Measurements from ENCODE around the gene PTGIS. TPM values are rescaled to one million over a fixed set of nuclear protein-coding genes. Genes with fewer than 3 reads are reported as not detected.

PTGIS gene
- polyA plus RNA-seq, 3 donors = not detected

DNA sequence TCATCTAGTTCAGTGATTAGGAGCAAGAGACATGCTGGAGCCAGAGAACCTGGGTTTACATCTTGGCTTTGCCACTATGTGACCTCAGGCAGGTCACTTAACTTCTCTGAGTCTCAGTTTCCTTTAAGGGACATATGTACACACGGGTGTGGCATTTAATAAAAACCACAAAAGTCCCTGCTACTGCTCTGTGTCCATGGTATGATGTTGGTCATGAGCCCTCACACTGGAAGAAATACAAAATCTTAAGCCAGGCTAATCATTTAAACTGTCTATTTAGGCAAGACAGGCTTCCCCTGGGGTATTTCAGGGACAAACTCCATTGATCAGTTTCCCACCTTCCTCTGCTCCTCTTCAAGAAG lies 12.9 kb upstream of the PTGIS start:
- TF ChIP-seq, protein P1, sequence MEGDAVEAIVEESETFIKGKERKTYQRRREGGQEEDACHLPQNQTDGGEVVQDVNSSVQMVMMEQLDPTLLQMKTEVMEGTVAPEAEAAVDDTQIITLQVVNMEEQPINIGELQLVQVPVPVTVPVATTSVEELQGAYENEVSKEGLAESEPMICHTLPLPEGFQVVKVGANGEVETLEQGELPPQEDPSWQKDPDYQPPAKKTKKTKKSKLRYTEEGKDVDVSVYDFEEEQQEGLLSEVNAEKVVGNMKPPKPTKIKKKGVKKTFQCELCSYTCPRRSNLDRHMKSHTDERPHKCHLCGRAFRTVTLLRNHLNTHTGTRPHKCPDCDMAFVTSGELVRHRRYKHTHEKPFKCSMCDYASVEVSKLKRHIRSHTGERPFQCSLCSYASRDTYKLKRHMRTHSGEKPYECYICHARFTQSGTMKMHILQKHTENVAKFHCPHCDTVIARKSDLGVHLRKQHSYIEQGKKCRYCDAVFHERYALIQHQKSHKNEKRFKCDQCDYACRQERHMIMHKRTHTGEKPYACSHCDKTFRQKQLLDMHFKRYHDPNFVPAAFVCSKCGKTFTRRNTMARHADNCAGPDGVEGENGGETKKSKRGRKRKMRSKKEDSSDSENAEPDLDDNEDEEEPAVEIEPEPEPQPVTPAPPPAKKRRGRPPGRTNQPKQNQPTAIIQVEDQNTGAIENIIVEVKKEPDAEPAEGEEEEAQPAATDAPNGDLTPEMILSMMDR (IDR thresholded peaks at IDR 0.05) = no peak
- Histone ChIP-seq H3K4me3 (replicated peaks in 1 of 3; ENCODE audit: low read depth in 2 of 3, low read length in 3 of 3) (no peak overlapping the region), H3K4me2 (replicated peaks; ENCODE audit: extremely low read depth, low read length, poor library complexity, severe bottlenecking) (no peak overlapping the region), H3K27ac (ENCODE audit: low read depth in 1 of 2, low read length in 2 of 2) (no peak overlapping the region), H3K9me3 (replicated peaks in 1 of 2; ENCODE audit: control insufficient read depth in 1 of 2, insufficient read depth in 1 of 2, low read length in 2 of 2) (peaks cover 4 to 5% of the 10 kb centered on the region in 2 donors), H3K9ac (ENCODE audit: insufficient read depth, low read length, poor library complexity, severe bottlenecking) (no peak overlapping the region), H2AFZ (ENCODE audit: insufficient read depth, low read depth, low read length, poor library complexity, severe bottlenecking) (no peak overlapping the region), H3K36me3 (replicated peaks in 1 of 2; ENCODE audit: control insufficient read depth in 1 of 2, insufficient read depth in 2 of 2, low read length in 2 of 2) (no peaks in the 10 kb centered on the region), H3K79me2 (ENCODE audit: insufficient read depth, low read length) (no peaks in the 10 kb centered on the region), H3K4me1 (ENCODE audit: control insufficient read depth in 1 of 2, insufficient read depth in 2 of 2, low read length in 2 of 2) (peaks cover 34 to 41% of the 10 kb centered on the region in 2 donors), H4K20me1 (ENCODE audit: insufficient read depth, low read length) (no peaks in the 10 kb centered on the region), H3K27me3 (ENCODE audit: control insufficient read depth in 2 of 2, insufficient read depth in 2 of 2, low read length in 2 of 2) (no peaks in the 10 kb centered on the region)
- DNase-seq = no peak
- intact Hi-C loops (cut with micrococcal nuclease) = no loop called here
- H3K4me1 Mint-ChIP-seq = peaks cover 43% of the 10 kb centered on the region
- H3K27me3 Mint-ChIP-seq (ENCODE audit: low read depth in 3 of 3) = peaks cover 2 to 11% (median 8%) of the 10 kb centered on the region in 3 donors
- H3K27ac Mint-ChIP-seq = peak overlapping the region in 1 of 7 donors; percentile 14
- peaks cover 0 to 3% of the 10 kb centered on the region in 2 donors for H3K36me3 Mint-ChIP-seq
- H3K9me3 Mint-ChIP-seq = peaks cover 9 to 15% (median 11%) of the 10 kb centered on the region in 7 donors
- no peak overlapping the region for H3K4me3 Mint-ChIP-seq
- no CpG with 5 or more reads among the region's 1 CpG for WGBS (ENCODE audit: insufficient coverage)

DNA sequence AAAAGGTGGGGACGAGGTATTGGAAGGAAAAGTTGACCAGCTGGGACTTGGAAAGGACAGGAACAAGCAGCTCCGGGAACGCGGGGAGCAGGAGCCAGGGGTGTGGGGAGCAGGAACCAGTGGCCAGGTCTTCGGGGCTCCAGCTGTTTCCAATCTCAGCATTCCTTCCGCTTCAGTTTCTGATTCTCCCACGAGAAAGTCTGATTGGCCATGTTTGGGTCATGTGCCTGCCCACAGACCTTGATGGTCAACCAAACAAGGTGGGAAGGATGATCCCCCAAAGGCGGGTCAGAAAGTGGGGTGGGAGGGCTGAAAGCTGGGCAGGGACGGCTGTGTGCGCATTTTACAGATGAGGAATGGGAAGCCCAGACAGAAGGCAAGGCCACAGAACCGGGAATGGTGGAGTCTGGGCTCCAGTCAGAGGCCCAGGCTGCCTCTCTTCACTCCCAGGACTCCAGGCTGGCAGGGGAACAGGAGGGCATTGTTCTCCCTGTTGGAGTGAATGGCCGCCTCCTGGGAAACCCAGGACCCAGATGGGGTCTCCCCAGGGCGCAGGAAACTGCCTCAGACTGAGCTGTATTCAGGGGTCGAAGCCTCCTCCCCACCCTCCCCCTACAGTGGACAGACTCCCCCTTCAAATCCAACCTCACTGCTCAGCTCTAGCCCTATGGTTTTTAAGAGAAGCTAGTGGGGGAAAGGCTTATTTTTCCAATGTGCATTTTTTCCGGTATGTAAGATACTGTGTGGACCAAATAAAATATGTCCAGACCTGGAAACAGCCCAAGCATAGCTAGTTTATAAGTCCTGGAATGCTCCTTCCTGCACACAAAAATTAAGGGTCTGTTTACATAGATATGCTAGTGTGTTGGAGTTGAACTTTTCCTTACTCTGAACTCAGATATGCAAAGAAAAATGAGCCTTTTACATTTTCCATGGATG lies 12.2 kb upstream of the PTGIS start:
- 93% methylated on average over 9 of the region's 15 CpGs for WGBS (ENCODE audit: insufficient coverage)
- peaks cover 36% of the 10 kb centered on the region for H3K4me1 Mint-ChIP-seq
- H3K27ac Mint-ChIP-seq = peak overlapping the region in 1 of 7 donors; percentile 14

More for the DNA sequence above, 12.2 kb upstream of the PTGIS start:
- H3K36me3 Mint-ChIP-seq = peaks cover 0 to 3% of the 10 kb centered on the region in 2 donors
- Histone ChIP-seq H3K79me2 (ENCODE audit: insufficient read depth, low read length) (no peaks in the 10 kb centered on the region), H2AFZ (ENCODE audit: insufficient read depth, low read depth, low read length, poor library complexity, severe bottlenecking) (no peak overlapping the region), H3K36me3 (replicated peaks in 1 of 2; ENCODE audit: control insufficient read depth in 1 of 2, insufficient read depth in 2 of 2, low read length in 2 of 2) (no peaks in the 10 kb centered on the region), H3K27me3 (ENCODE audit: control insufficient read depth in 2 of 2, insufficient read depth in 2 of 2, low read length in 2 of 2) (no peaks in the 10 kb centered on the region), H3K9ac (ENCODE audit: insufficient read depth, low read length, poor library complexity, severe bottlenecking) (no peak overlapping the region), H3K4me1 (ENCODE audit: control insufficient read depth in 1 of 2, insufficient read depth in 2 of 2, low read length in 2 of 2) (peaks cover 28 to 35% of the 10 kb centered on the region in 2 donors), H3K4me2 (replicated peaks; ENCODE audit: extremely low read depth, low read length, poor library complexity, severe bottlenecking) (no peak overlapping the region), H3K27ac (ENCODE audit: low read depth in 1 of 2, low read length in 2 of 2) (no peak overlapping the region), H3K9me3 (replicated peaks in 1 of 2; ENCODE audit: control insufficient read depth in 1 of 2, insufficient read depth in 1 of 2, low read length in 2 of 2) (peaks cover 4 to 5% of the 10 kb centered on the region in 2 donors), H3K4me3 (replicated peaks in 1 of 3; ENCODE audit: low read depth in 2 of 3, low read length in 3 of 3) (no peak overlapping the region), H4K20me1 (ENCODE audit: insufficient read depth, low read length) (no peaks in the 10 kb centered on the region)
- H3K4me3 Mint-ChIP-seq = no peak overlapping the region
- H3K9me3 Mint-ChIP-seq = peaks cover 9 to 15% (median 11%) of the 10 kb centered on the region in 7 donors
- intact Hi-C loops (cut with micrococcal nuclease) = no loop called here
- H3K27me3 Mint-ChIP-seq (ENCODE audit: low read depth in 3 of 3) = peaks cover 2 to 11% (median 8%) of the 10 kb centered on the region in 3 donors
- no peak for DNase-seq
- TF ChIP-seq, protein P1 (IDR thresholded peaks at IDR 0.05) = no peak
